GM18499 (cell line): ENCODE results near the gene KCNC1.

Experiments used
- ATAC-seq: cut with Tn5 transposase; IDR thresholded peaks from one replicate; pipeline ENCODE4 v1.9.1; 2021; ENCODE audit warnings: moderate number of reproducible peaks; ENCODE audit not compliant: insufficient read depth, unreplicated experiment

KCNC1 gene

GRCh38 chr11:17735818-17736578 is 1.4 kb downstream of the KCNC1 start:
- ATAC-seq = no peak

DNA sequence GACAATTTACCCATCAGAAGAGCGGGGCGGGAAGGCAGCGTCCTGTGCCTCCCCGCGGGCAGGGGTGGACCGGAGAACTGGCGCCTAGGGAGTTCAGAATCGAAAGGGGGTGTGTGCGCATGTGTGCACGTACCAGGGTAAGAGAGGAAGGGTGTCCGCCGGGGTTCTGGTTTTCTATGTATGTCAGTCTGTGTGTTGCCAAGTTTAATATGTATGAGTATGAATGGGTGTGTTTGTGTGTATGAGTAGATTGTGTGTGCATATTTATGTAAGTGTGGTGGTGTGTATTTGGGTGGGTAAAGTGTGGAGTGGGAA is 2.0 kb downstream of the KCNC1 start:
- ATAC-seq = no peak

DNA sequence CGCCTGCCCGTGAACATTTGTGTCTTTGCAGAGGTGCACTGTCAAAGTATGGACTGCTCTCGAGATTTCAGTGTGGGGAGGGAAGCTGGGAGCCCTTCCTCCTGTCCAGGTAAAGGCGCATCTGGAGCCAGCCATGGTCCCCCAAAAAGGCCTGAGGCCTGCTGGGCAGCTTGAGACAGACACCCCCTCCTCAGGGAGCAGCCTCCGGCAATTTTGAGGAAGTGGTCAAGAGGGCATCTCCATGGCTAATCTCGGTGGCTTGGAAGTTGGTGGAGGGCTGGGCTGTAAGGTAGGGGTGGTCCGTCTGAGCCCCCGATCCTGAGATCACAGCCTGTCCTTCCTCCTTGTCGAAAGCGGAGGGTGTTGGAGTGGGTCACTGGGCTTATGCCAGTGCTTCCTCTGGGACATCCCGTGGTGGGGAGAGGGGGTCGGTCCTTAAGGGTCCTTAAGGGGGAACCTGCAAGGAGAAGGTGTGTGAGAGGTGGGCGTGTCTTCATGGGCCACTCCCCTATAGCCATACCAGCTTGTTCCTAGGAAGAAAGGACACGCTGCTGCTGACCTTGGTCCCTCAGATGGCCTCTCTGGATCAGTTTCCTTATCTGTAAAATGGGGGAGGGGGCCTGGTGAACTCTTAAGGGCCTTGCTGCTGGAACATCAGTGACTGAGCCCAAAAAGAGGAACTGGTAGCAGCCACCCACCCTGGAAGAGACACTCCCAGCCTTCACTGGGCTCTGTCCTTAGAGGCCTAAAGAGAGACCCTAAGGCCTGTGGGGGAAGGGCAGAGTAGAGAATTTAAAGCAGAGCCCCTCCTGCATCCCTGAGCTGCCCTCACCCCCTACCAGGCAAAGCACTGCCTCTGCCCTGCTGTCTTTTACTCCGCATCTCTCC is 2.6 kb downstream of the KCNC1 start:
- ATAC-seq = no peak

DNA sequence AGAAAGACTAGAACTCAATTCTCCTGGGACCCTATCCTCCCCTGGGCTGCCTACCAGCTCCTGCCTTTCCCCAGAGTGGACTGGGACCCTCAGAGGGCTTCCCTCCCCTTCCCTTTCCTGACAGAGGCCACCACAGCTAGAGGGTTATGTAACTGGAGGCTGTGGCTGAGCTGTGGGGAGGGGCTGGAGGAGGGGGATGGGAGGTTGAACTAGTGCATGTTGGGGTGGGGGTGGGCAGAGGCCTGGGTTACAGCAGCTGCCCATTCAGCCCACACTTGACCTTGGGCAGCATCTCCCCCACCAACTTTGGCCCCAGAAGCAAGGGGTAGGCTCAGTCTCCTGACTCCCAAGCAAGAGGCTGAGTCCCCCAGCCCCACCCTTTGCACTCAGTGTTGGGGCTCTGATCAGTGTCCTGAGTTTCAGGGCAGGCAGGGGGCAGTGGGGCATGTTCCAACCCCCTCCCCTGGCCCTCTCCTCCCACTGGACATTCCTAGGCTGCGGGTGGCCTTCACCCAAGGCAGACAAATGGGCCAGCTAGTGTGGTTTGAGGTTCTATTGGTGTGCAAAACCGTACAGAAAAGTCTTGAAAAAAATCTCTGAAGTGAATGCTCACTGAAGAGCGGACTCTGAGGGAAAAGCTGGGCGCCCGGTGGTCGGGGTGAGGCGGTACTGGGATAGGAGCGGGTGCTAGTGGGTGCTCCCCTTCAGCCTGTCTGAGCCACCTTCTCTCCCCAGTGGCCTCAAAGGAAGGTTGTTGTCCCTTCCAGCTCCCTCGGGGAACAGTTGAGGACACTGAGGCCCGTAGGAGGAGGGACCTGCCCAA is 3.8 kb downstream of the KCNC1 start:
- ATAC-seq = no peak

GRCh38 chr11:17739945-17740338 is 5.4 kb downstream of the KCNC1 start:
- ATAC-seq = no peak

DNA sequence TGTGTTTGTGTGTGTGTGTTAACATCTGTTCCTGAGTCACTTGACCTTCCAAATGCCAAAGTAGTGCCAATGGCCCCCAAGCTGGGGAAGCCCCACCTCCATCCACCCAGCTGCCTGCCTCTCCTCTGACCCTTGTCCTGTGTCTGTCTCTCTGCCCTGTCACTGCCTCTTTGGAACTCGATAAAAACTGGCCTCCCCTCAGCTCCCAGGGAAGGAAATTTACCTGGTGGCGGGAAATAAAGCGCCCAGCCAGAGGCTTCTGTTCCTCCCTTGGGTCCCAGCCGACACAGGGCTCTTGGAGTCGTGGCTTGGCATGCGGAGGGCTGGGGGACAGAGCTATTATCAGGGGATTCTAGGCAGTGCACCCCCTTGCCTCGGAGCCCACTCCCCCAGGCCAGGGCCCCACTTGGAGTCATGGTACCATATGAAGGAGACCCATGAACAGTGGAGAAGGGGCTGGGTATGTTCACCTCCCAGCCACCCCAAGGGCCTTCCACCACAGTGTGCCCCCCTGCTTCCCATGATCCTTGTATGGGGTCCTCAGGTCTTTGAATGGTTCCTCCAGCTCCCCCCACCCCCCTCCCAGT is 6.2 kb downstream of the KCNC1 start:
- no peak for ATAC-seq

DNA sequence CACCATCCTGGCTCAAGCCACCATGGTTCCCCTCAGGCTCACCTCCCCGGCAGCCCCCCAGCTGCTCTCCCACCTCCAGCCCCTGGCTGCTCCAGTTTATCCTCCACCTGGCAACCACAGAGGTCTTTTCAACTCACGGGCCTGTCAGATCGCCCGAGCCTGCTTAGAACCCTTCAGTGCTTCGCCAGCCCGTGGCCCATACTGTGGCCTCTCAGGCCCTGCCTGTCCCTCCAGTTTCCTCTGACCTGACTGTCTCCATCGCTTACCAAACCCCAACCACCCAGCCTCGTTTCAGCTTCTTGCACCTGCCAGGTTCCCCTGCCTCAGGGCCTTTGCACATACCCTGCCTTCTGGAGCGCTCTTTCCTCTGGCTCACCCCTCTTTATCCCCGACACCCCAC is 6.9 kb downstream of the KCNC1 start:
- ATAC-seq = no peak

- no peak for ATAC-seq
Observed at GRCh38 chr11:17742019-17742418, 7.4 kb downstream of the KCNC1 start.

DNA sequence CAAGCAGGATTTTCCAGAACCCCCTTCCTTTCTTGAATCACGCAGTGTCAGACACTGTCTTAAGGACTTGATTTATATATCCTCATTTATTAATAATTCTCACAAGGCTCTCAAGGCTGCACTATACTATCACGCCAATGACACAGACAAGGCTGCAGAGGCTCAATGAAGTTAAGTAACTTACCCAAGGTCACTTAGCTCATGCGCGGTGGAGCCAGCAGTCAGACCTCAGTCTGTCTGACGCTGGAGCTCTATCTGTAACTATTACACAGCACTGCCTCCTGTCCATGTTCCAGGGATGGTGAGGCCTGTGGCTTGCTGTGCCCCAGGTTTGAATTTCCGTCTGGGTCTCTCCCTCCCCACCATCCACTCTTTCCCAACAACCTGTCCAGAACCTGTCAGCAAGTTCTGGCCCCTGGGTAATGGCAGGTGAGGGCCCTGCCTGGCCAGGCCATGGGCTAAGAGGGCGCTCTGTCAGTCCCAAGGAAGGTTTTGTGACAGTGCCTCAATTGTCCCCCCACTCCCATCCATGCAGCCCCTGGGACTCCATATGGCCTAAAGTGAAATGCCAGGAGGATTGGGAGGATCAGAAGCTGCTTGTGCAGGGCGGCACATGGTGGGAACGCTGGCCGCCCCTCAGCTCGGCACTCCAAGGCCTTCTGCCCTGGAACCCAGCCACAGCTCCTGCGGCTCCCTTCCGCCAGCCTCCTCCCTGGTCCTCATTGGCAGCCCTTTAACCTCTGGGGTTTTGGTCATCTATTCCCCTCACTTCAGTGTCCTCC is 8.6 kb downstream of the KCNC1 start:
- no peak for ATAC-seq

DNA sequence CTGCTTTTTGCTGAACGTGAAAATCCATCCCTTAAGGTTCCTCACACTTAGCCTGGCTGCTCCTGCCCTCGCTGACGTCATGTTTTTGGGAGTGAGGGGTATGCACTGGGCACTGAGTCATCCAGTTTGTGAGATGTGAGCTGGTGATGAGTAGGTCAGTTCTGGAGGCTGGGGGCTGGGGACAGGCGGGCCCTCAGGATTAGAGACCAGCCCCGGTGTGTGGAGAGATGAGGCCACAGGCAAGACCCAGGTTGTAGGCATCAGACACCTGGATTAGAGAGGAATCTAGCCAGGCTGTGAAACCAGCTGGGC is 9.2 kb downstream of the KCNC1 start:
- no peak for ATAC-seq

GRCh38 chr11:17744151-17744940 is 9.8 kb downstream of the KCNC1 start:
- ATAC-seq = no peak

- ATAC-seq = no peak
Observed at GRCh38 chr11:17745023-17745772, 10.6 kb downstream of the KCNC1 start.

DNA sequence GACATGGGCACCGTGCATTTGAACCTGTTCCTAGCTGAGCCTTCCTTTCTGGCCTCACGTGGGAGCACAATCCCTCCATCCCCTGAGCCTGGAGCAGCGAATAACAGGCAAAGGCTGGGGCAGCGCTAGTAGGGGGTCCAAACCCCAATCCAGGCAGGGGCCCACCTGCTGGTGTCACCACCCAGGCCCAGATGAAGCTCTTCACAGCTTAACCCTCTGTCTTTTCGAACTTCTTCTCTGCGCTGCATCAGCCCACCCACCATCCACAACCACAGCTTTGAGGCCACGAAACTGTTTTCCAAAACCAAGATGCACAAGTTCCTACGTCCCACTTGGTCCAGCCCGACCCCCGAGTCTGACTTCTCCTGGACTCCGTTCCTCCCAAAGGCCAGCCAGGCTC is 11.5 kb downstream of the KCNC1 start:
- ATAC-seq = no peak

- no peak for ATAC-seq
Observed at GRCh38 chr11:17747131-17747955, 12.8 kb downstream of the KCNC1 start.

- ATAC-seq = no peak
Observed at GRCh38 chr11:17748044-17748443, 13.5 kb downstream of the KCNC1 start.

GRCh38 chr11:17748761-17749721 is 14.5 kb downstream of the KCNC1 start:
- no peak for ATAC-seq
